Tongue (tissue), 2 donors: ENCODE results near the gene AP1M1. TPM values are rescaled to one million over a fixed set of nuclear protein-coding genes. Genes with fewer than 3 reads are reported as not detected.
A peak's percentile ranks its signal among the peaks of the same experiment; 100 is the strongest.

Experiments used
- DNase-seq: peaks from one replicate; pipeline ENCODE4 v3.0.0-alpha.2; 2015
- total RNA-seq: library from RNA; depleted of rRNA; stranded (reverse); fragments of >200 nt; gene quantifications from one replicate; pipeline ENCODE4 v1.2.3, GENCODE V29; 2014

AP1M1 gene
- total RNA-seq, 1 donor from 2014 or later = 36.8 TPM

- DNase-seq = no peak
These were observed 10.5 kb downstream of the AP1M1 start for GRCh38 chr19:16208064-16208759.

GRCh38 chr19:16208847-16209665 lies 11.3 kb downstream of the AP1M1 start:
- no peak for DNase-seq

- no peak for DNase-seq
These were observed 12.5 kb downstream of the AP1M1 start for GRCh38 chr19:16210168-16210567.

- DNase-seq = no peak
These were observed 15.4 kb downstream of the AP1M1 start for GRCh38 chr19:16213076-16213475.

- DNase-seq = peak; percentile 22
These were observed 19.3 kb downstream of the AP1M1 start for GRCh38 chr19:16216744-16217670.

GRCh38 chr19:16217716-16218451 lies 20.2 kb downstream of the AP1M1 start:
- no peak for DNase-seq

GRCh38 chr19:16218851-16219250 lies 21.1 kb downstream of the AP1M1 start:
- DNase-seq = no peak

GRCh38 chr19:16222806-16223205 lies 25.1 kb downstream of the AP1M1 start:
- DNase-seq = no peak

- no peak for DNase-seq
These were observed 26.0 kb downstream of the AP1M1 start for GRCh38 chr19:16223746-16224145.

GRCh38 chr19:16224293-16225045 lies 26.8 kb downstream of the AP1M1 start:
- DNase-seq = no peak

GRCh38 chr19:16225279-16226183 lies 27.8 kb downstream of the AP1M1 start:
- no peak for DNase-seq

GRCh38 chr19:16226184-16226591 lies 28.5 kb downstream of the AP1M1 start:
- DNase-seq = no peak

GRCh38 chr19:16226878-16227836 lies 29.4 kb downstream of the AP1M1 start:
- no peak for DNase-seq

GRCh38 chr19:16227837-16228636 lies 30.3 kb downstream of the AP1M1 start:
- DNase-seq = no peak

- no peak for DNase-seq
These were observed 31.1 kb downstream of the AP1M1 start for GRCh38 chr19:16228637-16229321.

- no peak for DNase-seq
These were observed 31.6 kb downstream of the AP1M1 start for GRCh38 chr19:16229322-16229641.

- DNase-seq = no peak
These were observed 34.4 kb downstream of the AP1M1 start for GRCh38 chr19:16232127-16232526.
